Measurements from ENCODE around the gene GMNC. TPM values are rescaled to one million over a fixed set of nuclear protein-coding genes. Genes with fewer than 3 reads are reported as not detected.

GMNC gene
- total and polyA plus RNA-seq, 3 donors from 2014 or later = 2.2 to 8.2 (median 2.3) TPM

DNA sequence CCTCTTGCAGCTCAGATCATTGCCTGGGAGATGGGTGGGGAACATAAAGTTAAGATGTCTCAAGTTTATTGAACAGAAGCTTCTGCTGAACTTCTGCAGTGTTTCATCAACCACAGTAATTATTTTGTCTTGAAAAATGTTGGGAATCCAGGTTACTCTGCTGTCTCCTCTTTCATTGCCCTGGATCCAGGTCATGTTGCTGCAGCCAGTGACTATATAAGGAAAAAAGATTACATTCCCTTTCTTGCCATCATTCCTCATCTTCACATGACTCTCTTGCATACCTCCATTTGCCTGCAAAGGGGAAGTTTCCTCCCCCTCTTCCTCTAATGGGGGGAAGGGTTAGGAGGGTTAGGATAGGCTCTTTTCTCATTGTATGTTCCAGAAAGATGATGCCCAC is 15.1 kb downstream of the GMNC start:
- no peak for DNase-seq
- no peak overlapping the region for H3K4me3 ChIP-seq
- intact Hi-C loops (cut with DNase I; ENCODE audit: low total_unique reads) = no loop called here
- no peak overlapping the region for H3K27ac ChIP-seq
- TF ChIP-seq, protein P1, sequence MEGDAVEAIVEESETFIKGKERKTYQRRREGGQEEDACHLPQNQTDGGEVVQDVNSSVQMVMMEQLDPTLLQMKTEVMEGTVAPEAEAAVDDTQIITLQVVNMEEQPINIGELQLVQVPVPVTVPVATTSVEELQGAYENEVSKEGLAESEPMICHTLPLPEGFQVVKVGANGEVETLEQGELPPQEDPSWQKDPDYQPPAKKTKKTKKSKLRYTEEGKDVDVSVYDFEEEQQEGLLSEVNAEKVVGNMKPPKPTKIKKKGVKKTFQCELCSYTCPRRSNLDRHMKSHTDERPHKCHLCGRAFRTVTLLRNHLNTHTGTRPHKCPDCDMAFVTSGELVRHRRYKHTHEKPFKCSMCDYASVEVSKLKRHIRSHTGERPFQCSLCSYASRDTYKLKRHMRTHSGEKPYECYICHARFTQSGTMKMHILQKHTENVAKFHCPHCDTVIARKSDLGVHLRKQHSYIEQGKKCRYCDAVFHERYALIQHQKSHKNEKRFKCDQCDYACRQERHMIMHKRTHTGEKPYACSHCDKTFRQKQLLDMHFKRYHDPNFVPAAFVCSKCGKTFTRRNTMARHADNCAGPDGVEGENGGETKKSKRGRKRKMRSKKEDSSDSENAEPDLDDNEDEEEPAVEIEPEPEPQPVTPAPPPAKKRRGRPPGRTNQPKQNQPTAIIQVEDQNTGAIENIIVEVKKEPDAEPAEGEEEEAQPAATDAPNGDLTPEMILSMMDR (IDR thresholded peaks at IDR 0.05) = no peak
- TF ChIP-seq POLR2A (IDR thresholded peaks at IDR 0.05) = no peak
- no peaks in the 10 kb centered on the region for H3K4me1 ChIP-seq
- no peaks in the 10 kb centered on the region for H3K27me3 ChIP-seq
- no peaks in the 10 kb centered on the region for H3K9me3 ChIP-seq
- H3K36me3 ChIP-seq (ENCODE audit: low read depth, missing control alignments) = no peaks in the 10 kb centered on the region

DNA sequence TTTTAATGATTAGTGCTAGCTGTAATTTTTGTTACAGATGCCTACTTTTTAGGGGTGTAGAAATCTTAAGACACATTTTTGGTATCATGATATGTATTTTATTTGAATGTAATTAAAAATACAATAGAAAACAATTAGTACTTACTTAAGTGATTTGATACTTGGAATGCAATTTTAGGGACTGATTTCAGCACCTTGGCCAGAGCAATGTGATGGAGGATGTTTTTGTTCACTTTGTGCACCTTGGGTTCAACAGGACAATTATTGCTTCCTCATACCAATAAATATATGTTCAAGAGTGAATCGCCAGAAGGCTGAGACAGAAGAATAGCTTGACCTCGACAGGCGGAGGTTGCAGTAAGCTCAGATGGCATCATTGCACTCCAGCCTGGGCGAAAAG is 22.3 kb downstream of the GMNC start:
- no peak for DNase-seq
- Histone ChIP-seq H3K27me3 (no peaks in the 10 kb centered on the region), H3K27ac (no peak overlapping the region), H3K9me3 (no peaks in the 10 kb centered on the region), H3K36me3 (ENCODE audit: low read depth, missing control alignments) (no peaks in the 10 kb centered on the region), H3K4me1 (no peaks in the 10 kb centered on the region), H3K4me3 (no peak overlapping the region)
- intact Hi-C loops (cut with DNase I; ENCODE audit: low total_unique reads) = no loop called here
- WGBS, 2 donors = 34 to 49% methylated on average over 4 of the region's 4 CpGs
- no peak for TF ChIP-seq POLR2A (IDR thresholded peaks at IDR 0.05)
- TF ChIP-seq, protein P1 (IDR thresholded peaks at IDR 0.05) = no peak

DNA sequence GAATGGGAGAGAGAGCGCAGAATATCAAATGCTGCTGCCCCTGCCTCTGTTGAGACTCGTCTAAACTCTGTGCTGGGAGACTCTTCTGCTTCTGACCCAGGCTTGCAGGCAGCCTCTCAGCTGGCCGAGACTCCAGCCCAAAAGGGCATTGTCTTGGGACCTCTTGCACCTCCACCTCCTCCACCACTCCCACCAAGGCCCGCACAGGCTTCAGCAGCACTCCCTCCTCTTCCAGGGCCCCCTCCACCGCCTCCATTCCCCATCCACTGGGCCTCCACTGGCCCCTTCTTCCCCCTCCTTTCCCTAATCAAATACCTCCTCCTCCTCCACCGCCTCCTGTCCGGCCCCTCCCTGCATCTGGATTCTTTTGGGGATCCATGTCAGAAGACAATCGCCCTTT is 31.3 kb downstream of the GMNC start:
- no peaks in the 10 kb centered on the region for H3K9me3 ChIP-seq
- WGBS, 2 donors = 75 to 76% methylated on average over 8 of the region's 8 CpGs
- H3K36me3 ChIP-seq (ENCODE audit: low read depth, missing control alignments) = no peaks in the 10 kb centered on the region
- no peak for TF ChIP-seq POLR2A (IDR thresholded peaks at IDR 0.05)
- TF ChIP-seq, protein P1 (IDR thresholded peaks at IDR 0.05) = no peak
- H3K4me1 ChIP-seq = no peaks in the 10 kb centered on the region
- no peaks in the 10 kb centered on the region for H3K27me3 ChIP-seq
- DNase-seq = no peak
- no peak overlapping the region for H3K4me3 ChIP-seq
- no peak overlapping the region for H3K27ac ChIP-seq
- intact Hi-C loops (cut with DNase I; ENCODE audit: low total_unique reads) = no loop called here

DNA sequence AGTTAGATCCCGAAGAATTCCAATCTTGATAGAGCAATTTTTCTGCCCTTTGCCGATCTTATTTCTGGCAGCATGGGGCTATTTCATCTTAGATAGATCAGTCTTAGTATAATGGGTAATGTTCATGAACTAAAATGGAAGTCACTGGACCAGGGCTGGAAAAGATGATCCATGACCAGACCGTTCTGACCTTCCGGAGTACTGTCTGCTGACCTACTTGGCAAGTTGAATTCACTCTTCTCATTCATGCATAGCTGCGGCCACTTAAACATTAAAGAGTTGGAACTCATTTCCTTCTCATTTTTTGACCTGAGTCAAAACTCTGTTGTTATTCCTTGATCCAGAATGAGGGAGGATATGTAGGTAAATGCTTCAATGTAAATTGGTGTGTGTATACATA is 32.5 kb downstream of the GMNC start:
- TF ChIP-seq POLR2A (IDR thresholded peaks at IDR 0.05) = no peak
- TF ChIP-seq, protein P1 (IDR thresholded peaks at IDR 0.05) = no peak
- 86 to 92% methylated on average over 5 of the region's 5 CpGs for WGBS, 2 donors
- no peak for DNase-seq

DNA sequence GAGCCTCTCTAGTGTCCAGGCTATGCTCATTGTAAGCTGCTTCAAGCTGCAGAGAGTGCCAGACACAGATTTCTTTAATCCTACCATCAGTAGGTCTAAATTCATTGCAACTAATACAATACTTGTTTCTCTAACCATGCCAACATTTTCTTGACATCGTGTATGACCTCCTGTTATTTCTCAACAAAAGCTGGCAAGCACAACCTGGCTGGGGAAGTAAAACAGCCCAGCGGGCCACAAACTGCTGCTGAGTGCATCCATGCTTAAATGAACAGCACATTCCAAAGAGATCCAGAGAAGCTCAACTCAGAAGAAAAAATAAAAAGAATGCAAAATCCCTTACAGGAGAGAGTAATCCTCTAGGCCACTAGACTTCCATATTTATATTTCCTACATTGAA is 36.5 kb downstream of the GMNC start:
- WGBS, 2 donors = 66 to 80% methylated on average over 2 of the region's 2 CpGs
- H3K27ac ChIP-seq = no peak overlapping the region
- intact Hi-C loops (cut with DNase I; ENCODE audit: low total_unique reads) = no loop called here
- no peak for DNase-seq
- H3K9me3 ChIP-seq = no peaks in the 10 kb centered on the region
- no peaks in the 10 kb centered on the region for H3K27me3 ChIP-seq
- H3K36me3 ChIP-seq (ENCODE audit: low read depth, missing control alignments) = no peaks in the 10 kb centered on the region
- no peak overlapping the region for H3K4me3 ChIP-seq
- TF ChIP-seq POLR2A (IDR thresholded peaks at IDR 0.05) = no peak
- TF ChIP-seq, protein P1 (IDR thresholded peaks at IDR 0.05) = no peak
- no peaks in the 10 kb centered on the region for H3K4me1 ChIP-seq

More for the DNA sequence above, 32.5 kb downstream of the GMNC start:
- Histone ChIP-seq H3K4me1 (no peaks in the 10 kb centered on the region), H3K27me3 (no peaks in the 10 kb centered on the region), H3K36me3 (ENCODE audit: low read depth, missing control alignments) (no peaks in the 10 kb centered on the region), H3K4me3 (no peak overlapping the region), H3K9me3 (no peaks in the 10 kb centered on the region), H3K27ac (no peak overlapping the region)
- intact Hi-C loops (cut with DNase I; ENCODE audit: low total_unique reads) = no loop called here
